Effector memory CD4-positive, alpha-beta T cell (primary cell): ENCODE results near the gene PPP1R16B.

Experiments
- DNase-seq, 3 donors: peaks; one replicate each; pipeline ENCODE4 v3.0.0-alpha.2; 2020
- H3K27ac ChIP-seq: 2 replicates; pipeline ENCODE4 v1.7.0; 2013; ENCODE audit warnings: mild to moderate bottlenecking, low read length, moderate library complexity; ENCODE audit not compliant: insufficient read depth, poor library complexity, severe bottlenecking
- H3K27me3 ChIP-seq: replicated peaks from 2 replicates; pipeline ENCODE4 v1.7.0; 2013; ENCODE audit warnings: mild to moderate bottlenecking, low read length; ENCODE audit not compliant: insufficient read depth, control insufficient read depth, poor library complexity, severe bottlenecking
- H3K36me3 ChIP-seq: 2 replicates; pipeline ENCODE4 v1.7.0; 2013; ENCODE audit warnings: mild to moderate bottlenecking, low read length, moderate library complexity; ENCODE audit not compliant: control insufficient read depth, insufficient read depth
- H3K4me1 ChIP-seq: 2 replicates; pipeline ENCODE4 v1.7.0; 2013; ENCODE audit warnings: low read length, mild to moderate bottlenecking; ENCODE audit not compliant: control insufficient read depth, insufficient read depth, poor library complexity, severe bottlenecking
- H3K4me3 ChIP-seq: 2 replicates; pipeline ENCODE4 v1.7.0; 2013; ENCODE audit warnings: low read length, low read depth, mild to moderate bottlenecking; ENCODE audit not compliant: insufficient read depth, poor library complexity, severe bottlenecking
- H3K9me3 ChIP-seq: 2 replicates; pipeline ENCODE4 v1.7.0; 2013; ENCODE audit warnings: mild to moderate bottlenecking, low read length, moderate library complexity; ENCODE audit not compliant: control insufficient read depth

The PPP1R16B gene

DNA sequence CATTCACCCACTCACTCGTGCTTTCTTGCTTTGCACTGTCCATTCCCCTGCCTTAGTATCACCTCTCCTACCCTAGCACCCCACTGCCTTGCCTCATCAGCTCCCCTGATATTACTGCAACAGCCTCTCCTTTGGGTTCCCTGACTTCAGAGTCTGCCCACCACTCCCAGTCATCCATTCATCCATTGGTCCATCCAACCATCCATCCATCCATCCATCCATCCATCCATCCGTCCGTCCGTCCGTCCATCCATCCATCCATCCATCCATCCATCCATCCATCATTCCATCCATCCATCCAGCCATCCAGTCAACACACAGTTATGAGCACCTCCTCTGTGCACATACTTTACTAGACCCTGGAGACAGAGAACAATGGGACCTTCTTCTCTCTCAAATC is 97.8 kb downstream of the PPP1R16B start:
- Histone ChIP-seq H3K4me3 (no peak overlapping the region), H3K27ac (no peak overlapping the region), H3K27me3 (no peaks in the 10 kb centered on the region), H3K4me1 (no peaks in the 10 kb centered on the region), H3K36me3 (peaks cover 84% of the 10 kb centered on the region), H3K9me3 (no peaks in the 10 kb centered on the region)
- DNase-seq: no peak

DNA sequence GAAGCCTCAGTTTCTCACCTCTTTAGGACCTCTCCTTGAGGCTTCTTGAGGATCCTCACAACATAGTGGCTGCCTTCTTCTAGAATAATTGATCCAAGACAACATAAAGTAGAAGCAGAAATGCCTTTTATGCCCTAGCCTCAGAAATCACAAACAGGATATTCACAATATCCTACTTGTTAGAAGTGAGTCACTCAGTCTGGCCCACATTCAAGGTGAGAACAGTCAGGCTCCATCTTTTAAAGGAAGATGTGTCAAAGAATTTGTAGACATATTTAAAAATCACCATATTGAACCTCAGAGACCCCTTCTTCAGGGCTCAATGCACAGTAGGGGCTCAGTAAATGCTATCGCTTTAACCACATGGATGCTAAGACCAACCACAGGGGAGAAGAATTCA is 99.9 kb downstream of the PPP1R16B start:
- H3K4me1 ChIP-seq: no peaks in the 10 kb centered on the region
- no peaks in the 10 kb centered on the region for H3K9me3 ChIP-seq
- no peak for DNase-seq
- no peak overlapping the region for H3K27ac ChIP-seq
- H3K27me3 ChIP-seq: no peaks in the 10 kb centered on the region
- H3K4me3 ChIP-seq: no peak overlapping the region
- H3K36me3 ChIP-seq: peaks cover 86% of the 10 kb centered on the region

DNA sequence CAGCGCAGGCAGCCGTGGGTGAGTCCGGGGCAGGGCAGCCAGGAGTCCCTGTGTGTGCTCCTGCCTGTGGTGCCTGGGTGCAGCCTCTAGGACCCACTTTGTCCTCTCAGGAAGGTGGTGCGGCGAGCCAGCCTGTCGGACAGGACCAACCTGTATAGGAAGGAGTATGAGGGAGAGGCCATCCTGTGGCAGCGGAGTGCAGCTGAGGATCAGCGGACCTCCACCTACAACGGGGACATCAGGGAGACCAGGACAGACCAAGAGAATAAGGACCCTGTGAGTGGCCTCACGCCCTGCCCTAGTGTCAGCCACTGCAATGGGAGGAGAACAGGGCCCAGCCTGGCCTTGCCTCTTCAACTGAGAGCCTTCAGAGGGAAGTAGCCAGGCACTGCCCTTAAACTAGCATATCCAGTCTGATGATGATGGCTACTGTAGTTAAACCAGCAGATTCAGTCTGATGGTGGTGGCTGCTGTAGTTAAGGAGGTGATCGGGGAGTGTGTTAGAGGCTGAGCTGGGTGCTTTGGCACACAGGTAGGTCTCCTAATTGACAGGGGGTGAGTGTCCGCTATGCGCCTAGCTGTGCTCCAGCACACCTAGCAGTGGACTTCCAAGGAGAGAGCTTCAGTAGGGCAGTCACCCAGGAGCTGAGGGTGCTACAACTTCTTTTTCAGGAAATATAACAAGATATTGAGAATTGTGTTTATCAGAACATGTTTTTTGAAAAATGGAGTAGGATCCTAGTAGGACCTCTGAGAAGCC is 102.6 kb downstream of the PPP1R16B start:
- no peaks in the 10 kb centered on the region for H3K27me3 ChIP-seq
- no peak for DNase-seq

DNA sequence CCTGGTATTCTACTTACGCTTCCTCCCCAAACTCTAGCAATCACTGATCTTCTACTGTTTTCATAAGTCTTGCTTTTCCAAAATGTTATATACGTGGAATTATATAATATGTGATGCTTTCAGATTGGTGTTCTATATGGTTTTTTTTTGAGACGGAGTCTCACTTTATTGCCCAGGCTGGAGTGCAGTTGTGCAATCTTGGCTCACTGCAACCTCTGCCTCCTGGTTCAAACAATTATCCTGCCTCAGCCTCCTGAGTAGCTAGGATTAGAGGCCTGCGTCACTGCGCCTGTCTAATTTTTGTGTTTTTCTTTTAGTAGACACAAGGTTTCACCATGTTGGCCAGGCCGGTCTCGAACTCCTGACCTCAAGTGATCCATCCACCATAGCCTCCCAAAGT is 109.9 kb downstream of the PPP1R16B start:
- DNase-seq: no peak
- Histone ChIP-seq H3K4me1 (no peaks in the 10 kb centered on the region), H3K9me3 (no peaks in the 10 kb centered on the region), H3K36me3 (peaks cover 42% of the 10 kb centered on the region), H3K4me3 (no peak overlapping the region), H3K27ac (no peak overlapping the region), H3K27me3 (no peaks in the 10 kb centered on the region)

More for the DNA sequence above, 102.6 kb downstream of the PPP1R16B start:
- H3K4me1 ChIP-seq: no peaks in the 10 kb centered on the region
- peaks cover 64% of the 10 kb centered on the region for H3K36me3 ChIP-seq
- no peaks in the 10 kb centered on the region for H3K9me3 ChIP-seq
- no peak overlapping the region for H3K27ac ChIP-seq
- no peak overlapping the region for H3K4me3 ChIP-seq

DNA sequence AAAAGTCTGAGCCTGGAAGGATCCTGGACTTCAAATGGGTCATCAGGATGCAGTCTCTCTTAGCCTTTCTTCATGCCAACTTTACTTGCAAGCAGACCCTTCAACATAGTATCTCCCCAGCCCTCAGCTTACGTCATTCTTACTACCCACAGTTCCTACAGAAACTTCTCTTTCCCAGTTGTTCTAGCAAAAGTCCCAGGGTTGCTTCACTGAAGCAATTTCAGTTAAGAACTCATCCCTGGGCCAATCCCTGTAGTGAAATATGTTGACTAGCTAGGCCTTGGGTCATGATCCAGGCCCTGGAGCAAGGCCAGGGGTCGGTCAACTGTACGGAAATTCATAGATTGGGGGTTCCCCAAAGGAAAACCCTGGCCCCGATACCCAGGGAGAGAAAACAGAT is 112.2 kb downstream of the PPP1R16B start:
- Histone ChIP-seq H3K4me3 (no peak overlapping the region), H3K36me3 (peaks cover 53% of the 10 kb centered on the region), H3K27ac (no peak overlapping the region), H3K9me3 (no peaks in the 10 kb centered on the region), H3K27me3 (no peaks in the 10 kb centered on the region), H3K4me1 (no peaks in the 10 kb centered on the region)
- no peak for DNase-seq

DNA sequence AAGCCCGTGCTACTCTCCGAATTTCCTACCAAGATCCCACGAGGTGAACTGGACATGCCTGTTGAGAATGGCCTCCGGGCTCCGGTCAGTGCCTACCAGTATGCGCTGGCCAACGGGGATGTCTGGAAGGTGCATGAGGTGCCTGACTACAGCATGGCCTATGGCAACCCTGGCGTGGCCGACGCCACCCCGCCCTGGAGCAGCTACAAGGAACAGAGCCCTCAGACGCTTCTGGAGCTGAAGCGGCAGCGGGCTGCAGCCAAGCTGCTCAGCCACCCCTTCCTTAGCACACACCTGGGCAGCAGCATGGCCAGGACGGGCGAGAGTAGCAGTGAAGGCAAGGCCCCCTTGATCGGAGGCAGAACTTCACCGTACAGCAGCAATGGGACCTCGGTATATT is 112.7 kb downstream of the PPP1R16B start:
- peaks cover 53% of the 10 kb centered on the region for H3K36me3 ChIP-seq
- H3K27me3 ChIP-seq: no peaks in the 10 kb centered on the region

DNA sequence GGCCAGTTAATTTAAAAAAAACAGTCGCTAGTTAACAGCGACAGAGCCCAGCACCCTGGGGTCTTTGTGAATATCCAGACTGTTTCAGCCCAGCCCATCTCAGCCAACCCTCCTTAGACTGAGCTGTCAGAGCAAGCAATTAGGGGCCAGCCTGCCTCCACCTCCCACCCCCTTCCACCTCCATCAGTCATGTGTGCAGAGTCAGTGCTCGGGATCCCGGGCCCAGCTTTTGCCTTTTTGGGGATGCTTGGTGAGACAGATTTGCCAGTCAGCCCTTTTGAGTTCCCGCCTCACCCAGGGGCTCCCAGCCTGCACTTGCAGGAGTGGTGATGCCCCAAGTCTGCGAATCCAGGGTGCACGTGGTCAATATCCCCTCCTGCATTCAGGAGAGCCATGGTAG is 114.2 kb downstream of the PPP1R16B start:
- Histone ChIP-seq H3K36me3 (peaks cover 44% of the 10 kb centered on the region), H3K27me3 (no peaks in the 10 kb centered on the region)

More for the DNA sequence above, 112.7 kb downstream of the PPP1R16B start:
- Histone ChIP-seq H3K27ac (no peak overlapping the region), H3K4me1 (no peaks in the 10 kb centered on the region), H3K4me3 (no peak overlapping the region), H3K9me3 (no peaks in the 10 kb centered on the region)
- DNase-seq: no peak

DNA sequence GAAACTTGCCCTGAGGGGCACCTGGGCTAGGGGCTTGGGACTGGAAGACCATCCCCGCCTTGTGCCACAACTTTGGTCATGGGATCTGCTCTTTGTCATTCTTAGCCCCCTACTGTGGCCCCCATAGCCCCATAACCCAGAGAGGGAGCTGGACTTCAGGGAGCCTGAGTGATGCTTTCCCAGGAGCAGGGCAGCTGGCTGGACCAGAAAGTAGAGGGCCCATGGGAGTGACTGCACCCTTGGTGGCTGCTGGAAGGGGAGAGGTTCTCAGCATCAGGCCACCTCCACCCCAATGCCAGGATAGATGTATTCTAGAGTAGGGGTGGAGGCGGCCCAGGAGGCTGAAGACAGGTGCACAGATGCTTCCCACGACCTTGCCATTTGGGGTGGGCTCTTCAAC is 114.9 kb downstream of the PPP1R16B start:
- no peak for DNase-seq
- Histone ChIP-seq H3K27ac (no peak overlapping the region), H3K36me3 (peaks cover 39% of the 10 kb centered on the region), H3K4me3 (no peak overlapping the region), H3K4me1 (no peaks in the 10 kb centered on the region), H3K27me3 (no peaks in the 10 kb centered on the region), H3K9me3 (no peaks in the 10 kb centered on the region)

More for the DNA sequence above, 114.2 kb downstream of the PPP1R16B start:
- Histone ChIP-seq H3K27ac (no peak overlapping the region), H3K9me3 (no peaks in the 10 kb centered on the region), H3K4me1 (no peaks in the 10 kb centered on the region), H3K4me3 (no peak overlapping the region)
- DNase-seq: no peak

DNA sequence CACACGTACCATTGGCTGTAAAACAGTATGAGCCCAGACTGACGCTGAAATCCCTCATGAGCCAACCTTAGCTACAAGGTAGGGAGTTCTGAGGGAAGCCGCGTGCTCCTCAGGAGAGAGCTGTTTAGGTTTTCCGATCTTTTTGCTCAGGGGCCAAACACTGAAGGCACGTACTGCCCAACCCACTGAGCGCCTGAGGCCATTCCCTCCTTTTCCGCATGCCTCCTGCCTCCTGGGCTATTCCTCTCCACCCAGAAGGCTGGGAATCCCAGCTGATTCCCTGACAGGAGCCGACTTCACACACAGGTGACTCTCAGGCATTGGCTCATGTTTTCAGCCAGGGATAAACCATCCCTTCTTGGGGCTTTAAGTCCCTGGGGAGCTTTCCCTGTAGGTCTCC is 115.4 kb downstream of the PPP1R16B start:
- peaks cover 38% of the 10 kb centered on the region for H3K36me3 ChIP-seq
- no peak overlapping the region for H3K4me3 ChIP-seq
- no peak for DNase-seq
- H3K4me1 ChIP-seq: peaks cover 3% of the 10 kb centered on the region
- H3K27ac ChIP-seq: no peak overlapping the region
- H3K9me3 ChIP-seq: no peaks in the 10 kb centered on the region
- H3K27me3 ChIP-seq: no peaks in the 10 kb centered on the region

DNA sequence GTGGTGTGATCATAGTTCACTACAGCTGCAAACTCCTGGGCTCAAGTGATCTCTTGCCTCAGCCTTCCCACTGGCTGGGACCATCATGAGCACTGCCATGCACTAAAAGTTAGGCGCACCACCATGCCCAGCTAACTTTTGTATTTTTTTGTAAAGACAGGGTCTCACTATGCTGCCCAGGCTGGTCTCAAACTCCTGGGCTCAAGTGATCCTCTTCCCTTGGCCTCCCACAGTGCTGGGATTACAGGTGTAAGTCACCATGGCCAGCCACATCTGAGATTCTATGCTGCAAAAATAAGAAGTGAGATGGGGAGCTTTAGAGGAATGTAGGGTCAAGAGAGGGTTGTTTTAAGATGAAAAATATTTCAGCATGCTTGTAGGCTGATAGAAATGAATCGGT is 119.2 kb downstream of the PPP1R16B start:
- Histone ChIP-seq H3K27me3 (no peaks in the 10 kb centered on the region), H3K36me3 (peaks cover 17% of the 10 kb centered on the region), H3K4me1 (peaks cover 10% of the 10 kb centered on the region), H3K9me3 (no peaks in the 10 kb centered on the region), H3K4me3 (no peak overlapping the region), H3K27ac (no peak overlapping the region)
- no peak for DNase-seq
